Large intestine (tissue), 3 donors: ENCODE measurements around the gene ZNF177. TPM values are rescaled to one million over a fixed set of nuclear protein-coding genes. Genes with fewer than 3 reads are reported as not detected.
A peak's percentile ranks its signal among the peaks of the same experiment; 100 is the strongest.

ENCODE experiments used
- DNase-seq, 2 donors: peaks; one replicate each; pipeline versions ENCODE4 v3.0.0 to v3.0.0-alpha.2; 2013
- H3K27ac ChIP-seq: one replicate; pipeline ENCODE4 v1.5.1; 2013; ENCODE audit warnings: low read length
- H3K27me3 ChIP-seq: 2 replicates; pipeline ENCODE4 v1.6.1; 2013; ENCODE audit warnings: low read length; ENCODE audit not compliant: control insufficient read depth, insufficient read depth
- H3K36me3 ChIP-seq: 2 replicates; pipeline ENCODE4 v1.6.1; 2013; ENCODE audit warnings: low read length; ENCODE audit not compliant: control insufficient read depth, insufficient read depth
- H3K4me1 ChIP-seq: one replicate; pipeline ENCODE4 v1.6.1; 2013; ENCODE audit warnings: low read length; ENCODE audit not compliant: control insufficient read depth, insufficient read depth
- H3K4me3 ChIP-seq: one replicate; pipeline ENCODE4 v1.5.1; 2013; ENCODE audit warnings: low read length
- H3K9me3 ChIP-seq: one replicate; pipeline ENCODE4 v1.6.1; 2013; ENCODE audit warnings: mild to moderate bottlenecking, low read depth, low read length, moderate library complexity; ENCODE audit not compliant: control insufficient read depth
- WGBS: methylation state at CpG from one replicate; pipeline ENCODE4 v1.1.5; 2013; ENCODE audit warnings: low lambda C conversion rate; ENCODE audit not compliant: insufficient coverage; 5-methylcytosine and 5-hydroxymethylcytosine counted together
- polyA plus RNA-seq: library from polyadenylated mRNA; unstranded; fragments of 120-200 nt; gene quantifications from one replicate; pipeline ENCODE4 v1.2.1, GENCODE V29; 2013

The ZNF177 gene
- polyA plus RNA-seq, 1 donor: 2.9 TPM

DNA sequence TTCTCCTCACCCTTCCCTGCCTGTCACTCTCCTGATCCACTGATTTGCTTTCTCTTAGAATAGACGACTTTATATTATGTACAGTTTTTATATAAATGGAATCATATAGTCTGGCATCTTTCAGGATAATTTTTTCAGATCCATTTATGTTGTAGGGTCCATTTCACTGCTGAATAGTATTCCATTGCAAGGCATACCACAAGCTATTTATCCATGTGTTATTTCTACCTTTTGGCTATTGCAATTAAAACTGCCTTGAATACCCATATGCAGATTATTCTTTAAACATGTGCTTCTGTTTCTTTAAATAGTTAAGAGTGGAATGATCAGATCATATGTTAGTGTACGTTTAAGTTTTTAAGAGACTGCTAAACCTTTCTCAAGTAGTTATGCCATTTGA is 17.8 kb upstream of the ZNF177 start:
- no peak overlapping the region for H3K27ac ChIP-seq
- no peak overlapping the region for H3K4me3 ChIP-seq
- DNase-seq: no peak
- WGBS: 100% methylated on average over 1 of the region's 2 CpGs
- H3K9me3 ChIP-seq: peaks cover 46% of the 10 kb centered on the region
- peaks cover 31% of the 10 kb centered on the region for H3K36me3 ChIP-seq
- no peaks in the 10 kb centered on the region for H3K27me3 ChIP-seq
- H3K4me1 ChIP-seq: no peaks in the 10 kb centered on the region

GRCh38 chr19:9348253-9348652 is 14.6 kb upstream of the ZNF177 start:
- no peaks in the 10 kb centered on the region for H3K4me1 ChIP-seq
- H3K27ac ChIP-seq: no peak overlapping the region
- H3K4me3 ChIP-seq: no peak overlapping the region
- H3K27me3 ChIP-seq: no peaks in the 10 kb centered on the region
- H3K9me3 ChIP-seq: peaks cover 41% of the 10 kb centered on the region
- peaks cover 11% of the 10 kb centered on the region for H3K36me3 ChIP-seq
- no peak for DNase-seq
- WGBS: 100% methylated on average over 2 of the region's 3 CpGs

GRCh38 chr19:9348671-9349070 is 14.1 kb upstream of the ZNF177 start:
- DNase-seq: no peak

DNA sequence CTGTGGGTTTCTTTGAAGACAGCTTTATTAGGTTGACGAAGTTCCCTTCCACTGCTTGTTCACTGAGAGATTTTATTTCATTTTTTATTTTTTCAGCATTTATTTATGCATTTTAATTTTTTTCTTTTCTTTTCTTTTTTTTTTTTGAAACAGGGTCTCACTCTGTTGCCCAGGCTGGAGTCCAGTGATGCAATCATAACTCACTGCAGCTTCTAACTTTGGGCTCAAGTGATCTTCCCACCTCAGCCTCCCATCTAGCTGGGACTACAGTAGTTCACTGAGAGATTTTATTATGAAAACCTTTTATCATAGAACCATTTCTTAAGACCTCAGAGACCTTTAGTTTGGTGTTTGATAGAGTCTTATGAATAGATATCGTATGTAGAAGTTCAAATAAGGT is 10.3 kb upstream of the ZNF177 start:
- no peaks in the 10 kb centered on the region for H3K27me3 ChIP-seq
- H3K9me3 ChIP-seq: peaks cover 24% of the 10 kb centered on the region
- H3K4me3 ChIP-seq: no peak overlapping the region
- no peaks in the 10 kb centered on the region for H3K4me1 ChIP-seq
- 100% methylated on average over 1 of the region's 2 CpGs for WGBS
- H3K36me3 ChIP-seq: peaks cover 4% of the 10 kb centered on the region
- no peak overlapping the region for H3K27ac ChIP-seq
- DNase-seq: no peak

More at GRCh38 chr19:9348671-9349070, 14.1 kb upstream of the ZNF177 start:
- 100% methylated on average over 4 of the region's 22 CpGs for WGBS
- Histone ChIP-seq H3K4me3 (no peak overlapping the region), H3K9me3 (peaks cover 41% of the 10 kb centered on the region), H3K36me3 (peaks cover 7% of the 10 kb centered on the region), H3K27me3 (no peaks in the 10 kb centered on the region), H3K27ac (no peak overlapping the region), H3K4me1 (no peaks in the 10 kb centered on the region)

GRCh38 chr19:9353011-9353410 is 9.8 kb upstream of the ZNF177 start:
- Histone ChIP-seq H3K4me3 (no peak overlapping the region), H3K36me3 (peaks cover 5% of the 10 kb centered on the region), H3K9me3 (peaks cover 24% of the 10 kb centered on the region)

GRCh38 chr19:9354651-9355050 is 8.2 kb upstream of the ZNF177 start:
- H3K27me3 ChIP-seq: no peaks in the 10 kb centered on the region
- H3K4me3 ChIP-seq: no peak overlapping the region
- H3K27ac ChIP-seq: no peak overlapping the region
- H3K4me1 ChIP-seq: no peaks in the 10 kb centered on the region
- DNase-seq: no peak
- peaks cover 16% of the 10 kb centered on the region for H3K9me3 ChIP-seq
- WGBS: no CpG with 5 or more reads among the region's 2 CpGs
- peaks cover 4% of the 10 kb centered on the region for H3K36me3 ChIP-seq

More at GRCh38 chr19:9353011-9353410, 9.8 kb upstream of the ZNF177 start:
- H3K27ac ChIP-seq: no peak overlapping the region
- no peaks in the 10 kb centered on the region for H3K27me3 ChIP-seq
- H3K4me1 ChIP-seq: no peaks in the 10 kb centered on the region
- no peak for DNase-seq

DNA sequence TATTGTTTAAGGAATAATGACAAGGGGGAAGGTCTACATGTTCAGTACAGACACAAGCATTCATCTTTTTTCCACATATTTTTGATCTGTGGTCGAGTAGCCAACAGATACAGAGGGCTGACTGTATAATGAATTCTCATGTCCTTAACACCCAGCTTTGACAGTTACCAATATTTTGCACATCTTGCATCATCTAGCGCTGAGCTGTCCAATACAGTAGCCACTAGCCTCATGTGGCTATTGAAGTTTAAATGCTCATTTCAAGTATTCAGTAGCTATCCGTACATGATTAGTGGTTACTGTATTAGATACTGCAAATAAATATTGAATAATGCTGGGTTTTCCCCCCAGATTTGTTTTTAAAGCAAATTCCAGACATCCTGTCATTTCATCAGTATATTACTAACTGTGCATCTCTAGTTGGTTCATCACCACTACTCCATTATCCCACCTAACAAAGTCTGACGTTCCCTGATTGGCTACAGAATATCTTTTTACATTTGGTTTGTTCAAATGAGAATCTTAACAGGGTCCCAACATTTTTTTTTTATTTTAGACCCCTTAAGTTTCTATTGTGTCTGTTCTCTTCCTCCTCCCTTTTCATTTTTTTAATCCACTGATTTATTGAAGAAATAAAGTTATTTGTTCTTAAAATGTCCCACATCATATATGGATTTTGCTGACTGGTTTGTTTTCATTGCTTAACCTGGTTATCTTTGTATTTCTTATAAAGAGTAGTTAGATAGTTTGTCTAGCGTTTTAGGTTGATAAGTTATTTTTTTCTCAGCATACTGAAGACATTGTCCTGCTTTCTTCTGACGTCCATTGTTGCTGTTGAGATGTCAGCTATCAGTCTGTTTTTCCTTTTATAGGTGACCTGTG is 8.2 kb downstream of the ZNF177 start:
- H3K9me3 ChIP-seq: peaks cover 23% of the 10 kb centered on the region
- peaks cover 3% of the 10 kb centered on the region for H3K36me3 ChIP-seq
- no peaks in the 10 kb centered on the region for H3K27me3 ChIP-seq
- no peak overlapping the region for H3K27ac ChIP-seq
- no peak for DNase-seq
- H3K4me1 ChIP-seq: no peaks in the 10 kb centered on the region
- no peak overlapping the region for H3K4me3 ChIP-seq
- 90% methylated on average over 3 of the region's 6 CpGs for WGBS

- WGBS: 100% methylated on average over 1 of the region's 4 CpGs
- H3K36me3 ChIP-seq: peaks cover 79% of the 10 kb centered on the region
- no peak overlapping the region for H3K27ac ChIP-seq
- H3K4me1 ChIP-seq: no peaks in the 10 kb centered on the region
- H3K9me3 ChIP-seq: peaks cover 39% of the 10 kb centered on the region
- H3K4me3 ChIP-seq: no peak overlapping the region
- H3K27me3 ChIP-seq: no peaks in the 10 kb centered on the region
- DNase-seq: no peak
These were observed 18.6 kb downstream of the ZNF177 start for GRCh38 chr19:9381361-9381785.

DNA sequence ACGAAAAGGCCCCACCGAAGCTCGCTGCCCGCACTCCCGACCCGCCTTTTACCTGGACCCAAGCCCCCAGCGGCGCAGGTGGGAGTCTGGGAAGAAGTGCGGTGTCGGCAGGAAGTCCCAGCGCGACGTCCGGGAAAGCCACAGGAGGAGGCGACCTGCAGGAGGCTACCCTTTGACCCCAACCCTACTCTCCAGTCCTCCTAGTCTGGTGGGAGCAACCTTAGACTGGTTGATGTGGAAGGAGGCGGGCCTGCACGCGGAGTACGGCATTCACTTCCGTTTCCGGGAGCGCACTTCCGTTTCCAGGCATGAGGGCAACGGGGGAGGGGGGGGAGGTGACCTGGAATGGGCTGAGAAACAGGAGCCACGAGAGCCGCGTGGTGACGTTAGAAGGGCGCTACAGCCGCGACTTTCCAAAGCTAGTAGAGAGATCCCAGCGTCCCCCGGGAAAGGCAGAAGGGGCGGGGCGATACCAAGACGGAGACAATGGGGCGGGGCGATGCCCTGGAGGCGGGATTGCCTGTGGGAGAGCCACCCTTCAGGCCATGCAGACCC is 44.1 kb downstream of the ZNF177 start:
- Histone ChIP-seq H3K4me1 (peaks cover 4% of the 10 kb centered on the region), H3K36me3 (no peaks in the 10 kb centered on the region), H3K9me3 (peaks cover 39% of the 10 kb centered on the region), H3K4me3 (peak overlapping the region; percentile 58), H3K27me3 (no peaks in the 10 kb centered on the region), H3K27ac (no peak overlapping the region)
- peak; percentile 71 to 83 for DNase-seq
- no CpG with 5 or more reads among the region's 39 CpGs for WGBS

GRCh38 chr19:9407827-9408226 is 45.0 kb downstream of the ZNF177 start:
- H3K9me3 ChIP-seq: peaks cover 46% of the 10 kb centered on the region
- 80% methylated on average over 1 of the region's 5 CpGs for WGBS
- H3K27me3 ChIP-seq: no peaks in the 10 kb centered on the region
- H3K27ac ChIP-seq: no peak overlapping the region
- H3K4me3 ChIP-seq: no peak overlapping the region
- H3K4me1 ChIP-seq: peaks cover 4% of the 10 kb centered on the region
- H3K36me3 ChIP-seq: peaks cover 5% of the 10 kb centered on the region
- no peak for DNase-seq
